HG03039 (cell line): Measurements from ENCODE around the gene PEX26.
"Not testable (repeated sequence)": the region's sequence is repeated elsewhere in the genome, so short reads cannot be mapped to it uniquely, and the experiment has no call there.

Experiments
- ATAC-seq: cut with Tn5 transposase; IDR thresholded peaks from one replicate; pipeline ENCODE4 v1.9.1; 2021; ENCODE audit warnings: mild to moderate bottlenecking, moderate library complexity; ENCODE audit not compliant: unreplicated experiment

PEX26 gene

DNA sequence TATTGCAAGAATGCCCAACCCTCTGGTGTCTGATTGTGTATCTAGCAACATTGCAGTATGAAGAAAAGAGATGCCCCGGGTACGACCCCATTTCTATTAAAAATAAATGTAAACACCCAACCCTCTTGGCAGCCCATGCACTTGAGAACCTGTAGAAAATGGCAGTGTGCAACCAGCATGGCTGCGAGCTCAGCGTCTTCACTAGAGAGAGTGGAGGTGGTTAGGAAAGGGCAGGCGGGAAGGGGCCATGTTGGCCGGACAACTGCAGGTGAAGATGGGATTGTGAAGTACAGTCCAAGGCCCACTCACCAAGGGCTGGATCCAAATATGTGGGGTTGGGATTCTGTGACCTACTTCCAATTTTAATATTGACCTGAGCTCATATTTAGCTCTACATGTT, 15.9 kb downstream of the PEX26 start:
- ATAC-seq = no peak

DNA sequence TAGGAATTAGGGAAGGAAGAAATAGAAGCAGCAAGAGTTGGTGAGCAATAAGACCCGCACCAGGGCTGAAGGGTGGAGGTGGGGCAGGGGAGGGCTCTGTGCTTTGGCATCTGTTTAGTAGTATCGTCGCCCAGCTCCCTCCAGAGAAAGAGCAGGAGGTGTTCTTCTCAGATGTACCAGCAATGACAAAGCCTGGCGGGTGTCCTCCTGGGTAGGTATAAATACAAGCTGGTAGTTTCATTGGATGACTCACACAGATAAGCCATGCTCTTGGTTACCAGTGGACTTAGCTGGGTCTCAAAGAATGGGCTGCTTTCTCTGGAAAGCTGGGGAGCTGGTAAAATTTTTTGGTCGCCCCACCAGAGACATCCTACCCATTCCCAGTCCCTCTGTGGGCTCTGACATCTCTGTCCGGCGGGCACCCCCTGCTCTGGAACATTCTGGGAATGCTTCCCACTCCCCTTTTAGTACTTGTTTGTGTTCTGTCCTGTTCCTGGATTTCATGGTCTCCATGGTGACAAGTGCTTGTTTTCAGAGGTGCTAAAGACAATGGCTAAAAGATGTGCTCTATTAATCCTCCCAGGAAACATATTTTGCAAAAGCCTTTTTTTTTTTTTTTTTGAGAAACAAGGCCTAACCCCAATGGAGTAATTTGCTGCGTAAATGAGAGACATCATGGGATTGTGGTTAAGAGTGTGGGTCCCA, 17.5 kb downstream of the PEX26 start:
- ATAC-seq = no peak

DNA sequence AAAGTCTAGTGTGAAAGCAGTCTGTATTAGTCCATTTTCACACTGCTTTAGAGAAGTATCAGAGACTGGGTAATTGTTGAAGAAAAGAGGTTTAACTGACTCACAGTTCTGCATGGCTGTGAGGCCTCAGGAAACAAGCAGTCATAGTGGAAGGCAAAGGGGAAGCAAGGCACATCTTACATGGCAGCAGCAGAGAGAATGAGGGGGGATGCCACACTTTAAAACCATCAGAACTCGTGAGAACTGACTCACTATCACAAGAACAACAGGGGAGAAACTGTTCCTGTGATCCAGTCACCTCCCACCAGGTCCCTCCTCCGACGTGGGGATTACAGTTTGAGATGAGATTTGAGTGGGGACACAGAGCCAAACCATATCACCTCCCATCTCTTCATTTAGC, 19.0 kb downstream of the PEX26 start:
- no peak for ATAC-seq

DNA sequence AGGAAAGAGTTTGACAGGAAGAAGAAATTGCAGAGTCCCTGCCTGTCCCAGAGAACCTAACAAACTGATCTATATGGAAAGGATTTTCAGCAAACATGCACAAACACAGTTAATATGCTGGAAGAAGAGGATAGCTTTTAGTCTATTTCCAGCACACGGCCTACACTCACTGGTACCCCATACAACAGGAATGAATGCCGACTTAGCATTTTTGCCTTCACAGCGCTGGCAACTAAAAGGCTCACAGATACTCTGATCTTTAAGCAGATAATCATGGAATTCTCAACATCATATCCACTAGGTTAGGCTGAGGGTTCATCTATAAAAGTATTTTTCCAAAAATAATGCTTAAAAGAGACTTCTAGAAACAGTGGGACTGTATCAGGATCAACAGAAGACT, 23.0 kb downstream of the PEX26 start:
- ATAC-seq = no peak

DNA sequence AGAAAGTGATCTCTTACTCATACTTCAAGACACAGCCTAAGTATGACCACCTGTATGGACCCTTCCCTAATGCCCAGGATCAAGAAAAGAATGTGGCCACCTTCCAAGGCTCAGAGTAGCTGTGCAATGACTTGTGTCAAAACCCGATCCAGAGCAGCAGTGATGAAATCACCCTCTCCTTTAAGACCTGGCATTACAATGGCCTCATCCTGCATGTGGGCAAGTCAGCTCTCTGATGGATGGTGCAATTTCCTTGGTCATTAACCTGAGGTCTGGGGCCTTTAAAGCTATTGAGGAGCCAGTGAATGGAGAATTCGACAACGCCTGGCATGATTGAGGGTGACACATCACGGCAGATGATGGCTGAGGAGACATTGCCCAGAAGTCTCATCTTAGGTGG, 23.7 kb downstream of the PEX26 start:
- no peak for ATAC-seq

DNA sequence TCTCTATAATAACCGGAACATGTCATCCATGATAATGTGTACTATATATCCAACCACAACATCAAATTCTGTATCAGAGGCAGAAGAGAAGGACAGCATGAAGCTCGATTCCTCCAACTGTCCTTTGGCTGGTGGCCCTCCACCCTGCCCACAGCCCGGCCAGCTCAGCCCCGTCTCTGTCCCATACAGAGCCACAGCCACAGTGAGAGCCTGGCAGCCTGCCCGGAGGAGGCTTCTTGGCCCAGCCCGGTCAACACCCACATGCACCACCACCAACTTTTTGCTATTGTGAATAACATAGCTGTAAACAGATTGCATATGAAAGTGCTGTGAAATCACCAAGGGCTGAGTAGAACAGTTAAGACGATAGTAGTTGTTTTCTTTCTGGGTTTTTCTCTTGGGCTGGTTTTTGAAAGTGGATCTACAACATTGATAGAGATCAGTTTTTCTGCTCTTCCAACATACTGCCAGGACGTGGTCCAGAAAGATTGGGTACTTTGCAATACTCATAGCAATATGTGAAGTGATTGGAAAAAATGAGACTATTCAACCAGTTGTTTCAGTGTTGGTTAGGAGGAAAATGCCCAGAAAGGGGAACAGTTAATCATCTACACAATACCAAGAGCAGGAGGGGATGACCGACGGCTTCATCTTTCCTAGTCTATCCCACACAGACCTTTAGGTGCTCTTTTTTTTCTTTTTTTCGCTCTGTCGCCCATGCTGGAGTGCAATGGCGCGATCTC, 25.9 kb downstream of the PEX26 start:
- no peak for ATAC-seq

DNA sequence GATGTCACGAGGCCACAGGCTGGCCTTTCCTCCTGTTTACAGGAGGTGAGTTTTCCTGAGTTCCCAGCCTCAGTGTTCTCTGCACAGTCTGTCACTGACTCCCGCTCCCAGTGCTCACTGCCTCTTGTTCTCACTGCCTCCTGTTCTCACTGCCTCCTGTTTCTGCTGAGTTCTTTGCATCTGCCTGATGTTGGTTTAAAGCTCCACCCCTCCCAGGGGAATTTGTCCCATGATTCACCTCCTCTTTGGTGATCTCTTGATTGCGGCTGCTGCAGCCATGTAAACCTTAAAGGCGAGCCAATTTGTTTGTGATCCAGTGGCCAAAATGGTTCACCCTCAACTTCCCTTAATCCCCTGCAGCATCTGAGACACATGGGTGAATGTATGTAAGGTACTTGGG, 26.8 kb downstream of the PEX26 start:
- no peak for ATAC-seq

DNA sequence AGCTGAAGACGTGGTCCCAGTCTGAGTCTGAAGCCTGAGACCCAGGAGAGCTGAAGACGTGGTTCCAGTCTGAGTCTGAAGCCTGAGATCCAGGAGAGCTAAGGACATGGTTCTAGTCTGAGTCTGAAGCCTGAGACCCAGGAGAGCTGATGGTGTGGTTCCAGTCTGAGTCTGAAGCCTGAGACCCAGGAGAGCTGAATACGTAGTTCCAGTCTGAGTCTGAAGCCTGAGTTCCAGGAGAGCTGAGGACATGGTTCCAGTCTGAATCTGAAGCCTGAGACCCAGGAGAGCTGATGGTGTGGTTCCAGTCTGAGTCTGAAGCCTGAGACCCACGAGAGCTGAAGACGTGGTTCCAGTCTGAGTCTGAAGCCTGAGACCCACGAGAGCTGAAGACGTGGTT, 28.2 kb downstream of the PEX26 start:
- ATAC-seq = not testable (repeated sequence)

DNA sequence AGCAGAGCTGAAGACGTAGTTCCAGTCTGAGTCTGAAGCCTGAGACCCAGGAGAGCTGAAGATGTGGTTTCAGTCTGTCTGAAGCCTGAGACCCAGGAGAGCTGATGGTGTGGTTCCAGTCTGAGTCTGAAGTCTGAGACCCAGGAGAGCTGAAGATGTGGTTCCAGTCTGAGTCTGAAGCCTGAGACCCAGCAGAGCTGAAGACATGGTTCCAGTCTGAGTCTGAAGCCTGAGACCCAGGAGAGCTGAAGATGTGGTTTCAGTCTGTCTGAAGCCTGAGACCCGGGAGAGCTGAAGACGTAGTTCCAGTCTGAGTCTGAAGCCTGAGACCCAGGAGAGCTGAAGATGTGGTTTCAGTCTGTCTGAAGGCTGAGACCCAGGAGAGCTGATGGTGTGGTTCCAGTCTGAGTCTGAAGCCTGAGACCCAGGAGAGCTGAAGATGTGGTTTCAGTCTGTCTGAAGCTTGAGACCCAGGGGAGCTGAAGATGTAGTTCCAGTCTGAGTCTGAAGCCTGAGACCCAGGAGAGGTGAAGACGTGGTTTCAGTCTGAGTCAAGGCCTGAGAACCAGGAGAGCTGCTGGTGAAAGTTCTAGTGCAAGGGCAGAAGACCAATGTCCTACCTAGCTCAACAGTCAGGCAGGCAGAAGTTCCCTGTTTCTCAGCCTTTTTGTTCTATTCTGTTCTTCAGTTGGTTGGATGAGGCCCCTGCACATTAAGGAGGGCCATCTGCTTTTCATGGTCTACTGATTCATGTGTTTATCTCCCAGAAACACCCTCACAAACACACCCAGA, 29.0 kb downstream of the PEX26 start:
- ATAC-seq = not testable (repeated sequence)

DNA sequence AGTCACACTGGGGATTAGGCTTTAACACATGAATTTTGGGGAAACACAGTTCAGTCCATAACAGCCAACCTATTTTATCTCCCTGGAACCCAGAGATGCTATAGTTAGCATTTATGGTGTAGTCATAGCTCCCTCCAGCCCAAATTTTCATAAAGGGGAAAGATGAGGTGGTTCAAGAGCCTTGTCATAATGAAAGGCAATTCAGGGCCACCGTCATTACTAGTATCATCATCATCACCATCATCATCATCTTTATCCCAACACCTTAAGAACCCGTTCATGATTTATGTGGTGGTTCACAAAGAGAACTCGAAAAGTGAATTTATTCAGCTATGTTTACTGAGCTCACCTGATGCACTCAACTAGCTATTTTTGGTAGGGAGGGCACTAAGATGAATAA, 30.4 kb downstream of the PEX26 start:
- ATAC-seq = no peak

DNA sequence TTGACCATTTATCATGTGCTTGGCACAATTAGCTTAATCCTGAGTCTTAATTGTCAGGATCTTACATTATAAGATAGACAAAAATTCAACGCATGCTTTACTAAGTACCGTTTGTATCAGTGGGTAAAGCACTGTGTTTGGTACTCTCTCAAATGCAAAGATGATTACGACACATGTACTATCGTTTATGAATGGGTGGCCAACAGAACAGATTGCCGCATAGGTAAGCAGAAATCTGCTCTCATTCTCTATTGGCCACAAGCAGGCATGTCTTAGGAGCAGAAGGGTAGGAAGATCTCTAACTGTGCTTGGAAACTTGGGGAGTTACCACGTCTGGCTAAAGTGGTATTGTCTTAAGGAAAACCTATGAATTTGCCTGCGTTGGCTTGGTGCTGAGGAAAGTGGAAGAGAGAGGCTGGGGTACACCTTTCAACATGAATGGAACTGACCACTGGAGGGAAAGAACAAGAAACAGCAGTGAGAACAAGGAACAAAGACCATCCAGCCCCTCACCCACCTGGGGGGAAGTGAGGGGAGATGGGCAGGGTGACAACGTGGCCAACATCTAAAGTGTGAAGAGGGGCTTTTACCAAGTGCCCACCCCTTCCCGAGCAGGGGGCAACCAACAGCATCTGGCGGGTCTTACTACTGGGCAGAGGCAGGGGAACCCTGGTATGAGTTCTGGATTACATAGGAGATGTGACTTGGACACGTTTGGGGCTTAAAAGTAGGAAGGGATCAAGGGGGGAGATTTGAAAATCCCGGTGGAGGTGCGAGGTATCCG, 31.8 kb downstream of the PEX26 start:
- ATAC-seq = no peak

DNA sequence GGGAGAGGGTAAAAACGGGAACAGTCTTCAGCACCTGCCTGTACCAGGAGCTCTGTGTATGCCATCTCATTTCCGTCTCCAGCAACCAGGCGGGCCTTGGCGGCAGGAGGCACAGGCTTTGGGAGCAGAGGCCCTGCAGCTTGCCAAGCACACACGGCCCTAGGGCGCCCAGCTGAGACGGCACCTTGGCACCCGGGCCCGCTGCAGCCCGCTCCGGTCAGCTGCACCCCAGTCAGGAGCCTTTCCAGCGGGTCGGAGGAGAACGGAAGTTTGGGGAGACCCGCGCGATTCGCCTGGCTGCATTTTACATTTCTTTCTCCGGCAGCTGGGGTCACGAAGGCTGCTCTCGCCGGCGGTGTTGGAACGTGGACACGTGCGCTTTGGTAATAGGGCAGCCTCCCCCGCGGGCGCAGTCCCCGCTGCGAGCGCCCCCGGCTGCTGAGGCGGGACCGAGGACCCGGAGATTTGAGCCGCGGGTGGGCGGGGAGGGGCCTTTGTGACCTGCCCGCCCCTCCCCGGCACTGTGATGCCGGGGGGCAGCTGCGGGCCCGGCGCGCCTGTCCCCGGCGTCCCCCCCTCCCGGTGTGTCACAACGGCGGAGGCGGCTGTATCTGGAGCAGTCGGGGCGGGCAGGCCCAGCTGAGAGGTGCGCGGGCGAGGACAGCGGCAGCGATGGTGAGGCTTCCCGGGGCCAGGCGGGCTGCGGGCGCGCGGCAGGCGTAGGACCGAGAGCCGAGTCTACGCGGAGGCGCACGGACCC, 32.6 kb downstream of the PEX26 start, which contains the start of gene TUBA8:
TUBA8 (plus strand) TSS at position 616 of the 760 bp plus-strand sequence; CDS start at position 673, 57 bp downstream.
- no peak for ATAC-seq

DNA sequence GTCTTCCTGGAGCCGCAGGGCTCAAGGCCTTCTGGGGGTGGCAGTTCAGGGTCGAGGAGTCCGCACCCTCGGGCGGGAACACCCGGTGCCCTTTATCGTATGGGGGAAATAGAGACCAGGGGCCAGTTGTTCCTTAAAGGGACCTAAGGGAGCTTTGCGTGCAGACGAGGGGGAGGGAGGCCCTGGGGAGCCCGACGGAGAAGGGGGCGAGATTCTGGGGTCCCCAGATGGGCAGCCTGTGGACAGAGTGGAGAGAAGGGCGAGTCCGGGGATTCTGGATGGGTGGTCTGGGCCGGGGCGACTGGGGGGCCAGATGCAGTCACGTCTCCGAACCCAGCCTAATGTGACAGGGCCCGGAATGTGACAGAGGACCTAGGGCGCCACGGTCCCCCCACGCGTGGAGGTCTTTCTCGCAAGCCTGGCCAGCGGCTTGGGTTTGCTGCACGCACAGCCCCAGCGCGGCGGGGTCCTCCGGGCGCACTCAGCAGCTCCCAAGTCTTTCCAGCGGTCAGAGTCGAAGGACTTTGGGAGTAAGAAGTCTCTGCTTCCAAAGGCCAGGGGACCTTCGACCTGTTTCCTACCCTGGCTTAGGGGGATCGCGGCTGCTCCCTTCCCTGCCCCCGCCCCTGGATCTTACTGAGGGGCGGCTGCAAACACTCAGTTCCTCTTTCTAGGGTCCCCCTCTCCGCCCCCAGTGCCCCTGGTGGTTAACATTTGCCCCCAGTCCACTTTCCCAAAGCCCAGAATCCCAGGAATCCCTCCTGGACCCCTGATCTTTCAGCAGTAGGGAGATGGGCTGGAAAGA, 33.4 kb downstream of the PEX26 start:
- ATAC-seq = no peak

DNA sequence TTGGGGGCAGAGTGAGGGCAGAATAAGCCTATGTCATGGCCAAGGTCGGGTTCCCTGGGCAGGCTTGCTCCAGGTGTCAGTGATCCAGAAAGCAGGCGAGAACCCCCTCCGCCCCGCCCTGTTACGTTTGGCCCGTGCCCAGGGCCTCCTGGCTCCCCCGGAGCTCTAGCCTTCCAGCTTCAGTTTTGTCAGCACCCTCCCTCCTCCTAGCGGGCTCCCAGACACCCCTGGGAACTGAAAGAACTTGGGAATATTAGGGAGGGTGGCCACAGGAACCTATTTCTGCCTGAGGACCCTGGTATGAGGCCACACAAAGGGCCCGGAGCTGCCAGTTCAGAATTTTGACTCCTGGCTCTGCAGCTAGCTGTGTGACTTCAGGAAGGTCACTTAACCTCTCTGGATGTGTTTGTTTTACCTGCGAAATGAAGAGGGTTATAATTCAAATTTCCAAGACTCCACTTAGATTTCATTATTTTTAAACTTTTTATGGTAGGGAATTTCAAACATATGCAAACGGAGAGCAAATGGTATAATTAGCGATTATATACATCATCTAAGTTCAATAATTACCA, 34.1 kb downstream of the PEX26 start:
- ATAC-seq = no peak

DNA sequence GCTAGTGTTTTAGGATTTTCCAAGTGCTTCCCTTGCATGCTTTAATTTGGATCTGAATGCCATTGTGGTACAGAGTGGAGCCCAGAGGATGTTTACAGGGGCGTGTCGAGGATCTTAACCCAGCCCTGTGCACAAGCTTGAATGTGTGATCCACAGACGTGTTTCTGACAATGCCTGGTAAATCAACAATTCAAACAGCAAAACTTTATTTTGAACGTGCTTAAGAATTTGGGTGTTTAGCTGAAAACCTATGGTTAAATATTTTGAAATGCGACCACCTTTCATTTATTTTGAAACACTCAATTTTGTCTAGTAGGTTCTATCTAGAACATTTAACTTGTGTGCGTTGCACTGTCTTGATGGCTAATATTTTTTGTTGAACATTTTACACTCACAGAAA, 34.6 kb downstream of the PEX26 start:
- ATAC-seq = no peak

DNA sequence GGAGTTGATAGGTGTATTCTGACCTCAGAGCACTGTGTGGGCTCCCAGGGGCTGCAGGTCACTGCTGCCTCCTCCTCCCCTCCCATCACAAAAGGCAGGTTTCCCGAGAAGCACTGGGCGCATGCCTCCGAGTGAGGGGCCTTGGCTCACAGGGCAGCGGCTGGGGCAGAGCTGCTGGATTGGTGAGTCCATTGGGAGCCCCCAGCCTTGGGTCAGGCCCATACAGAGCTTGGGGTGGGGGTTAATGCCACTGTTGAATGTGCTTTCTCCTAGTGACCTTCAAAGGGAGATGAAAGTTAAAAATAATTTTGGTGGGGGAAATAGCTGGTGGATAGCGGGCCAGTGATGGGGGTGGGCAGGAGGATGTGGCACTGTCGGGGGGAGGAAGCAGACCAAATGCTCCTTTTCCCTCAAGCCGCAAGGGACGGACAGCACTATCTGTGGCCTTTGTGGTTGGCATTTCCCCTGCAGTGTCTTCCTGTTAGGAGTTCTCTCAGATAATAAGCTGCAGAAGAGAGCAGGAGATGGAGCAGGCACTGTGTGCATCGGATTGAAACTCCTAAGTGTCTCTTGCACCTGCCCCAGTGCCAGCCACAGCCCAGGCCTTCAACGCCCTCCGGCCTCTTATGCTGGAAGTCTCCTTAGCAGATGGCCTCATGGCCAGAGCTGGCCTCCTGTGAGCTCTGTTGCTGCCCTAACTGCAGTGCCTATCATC, 36.0 kb downstream of the PEX26 start:
- no peak for ATAC-seq

DNA sequence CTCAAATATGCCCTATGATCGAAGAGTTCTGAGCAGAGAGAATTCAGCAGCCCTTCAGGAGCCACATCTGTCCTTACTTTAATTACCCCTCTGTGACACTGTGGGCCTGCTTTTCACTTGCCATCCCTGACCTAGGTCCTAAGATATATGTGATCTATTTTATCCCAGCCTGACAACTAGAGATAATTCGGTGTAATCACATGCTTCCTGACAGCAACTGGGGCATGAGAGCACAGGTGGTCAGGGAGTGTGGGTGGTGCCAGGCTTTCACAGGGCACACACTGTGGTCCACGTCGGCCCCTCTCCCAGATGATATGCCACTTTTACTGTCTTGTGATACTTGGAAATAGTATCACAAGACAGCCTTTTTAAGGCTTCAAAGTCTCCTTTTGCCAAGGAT, 36.7 kb downstream of the PEX26 start:
- ATAC-seq = no peak

DNA sequence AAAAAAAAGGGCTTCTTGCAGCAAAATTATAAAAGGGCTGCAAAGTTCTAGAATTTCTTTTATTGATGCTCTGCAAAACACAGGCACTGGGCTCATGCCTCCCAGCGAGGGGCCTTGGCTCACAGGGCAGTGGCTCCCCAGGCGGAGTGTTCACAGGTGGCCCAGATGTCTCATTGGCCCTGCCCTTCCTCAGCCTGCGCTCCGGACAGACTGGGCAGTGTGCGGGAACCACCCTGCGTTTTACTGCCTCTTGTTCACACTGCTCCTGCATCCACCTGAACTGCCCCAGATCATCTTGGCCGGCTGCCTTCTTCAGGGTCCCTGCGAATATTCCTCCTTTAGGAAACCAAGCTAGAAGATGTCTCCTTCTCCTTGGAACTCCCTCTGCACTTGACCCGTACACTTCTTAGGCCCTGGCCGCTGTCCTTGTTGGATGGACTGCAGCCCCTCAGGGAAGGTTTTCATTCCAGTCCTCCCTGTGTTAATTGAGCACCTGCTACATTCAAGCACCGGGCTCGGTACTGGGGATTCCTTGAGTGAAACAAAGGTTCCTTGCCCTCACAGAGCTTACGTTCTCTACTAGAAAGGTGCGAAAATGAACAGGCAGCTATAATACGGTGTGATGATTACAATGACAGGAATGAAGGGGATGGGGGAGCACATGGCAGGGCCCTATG, 37.3 kb downstream of the PEX26 start:
- ATAC-seq = no peak
